Gastrocnemius medialis (tissue), 4 donors: Measurements from ENCODE around the gene PCDHB6.
"Not testable (repeated sequence)": the region's sequence is repeated elsewhere in the genome, so short reads cannot be mapped to it uniquely, and the experiment has no call there.

ENCODE experiments used
- CTCF ChIP-seq, 5 experiments: fragments of 450-650 bp in 3 of 5; fragments of 200-600 bp in 2 of 5; sonication (generic) in 2 of 5; IDR thresholded peaks in 4 of 5; conservative IDR thresholded peaks in 1 of 5; 1 replicate in 4 of 5; 2 replicates in 1 of 5; pipeline ENCODE4 v1.5.1; 2016 to 2019; ENCODE audit warnings: antibody characterized with exemption in 5 of 5, mild to moderate bottlenecking in 3 of 5, moderate library complexity in 3 of 5
- POLR2A ChIP-seq, 2 donors: fragments of 450-650 bp; IDR thresholded peaks; one replicate each; pipeline ENCODE4 v1.6.1; 2017; ENCODE audit warnings: antibody characterized with exemption in 2 of 2, mild to moderate bottlenecking in 2 of 2, moderate library complexity in 2 of 2

GRCh38 chr5:141179371-141179770 lies 29.5 kb downstream of the PCDHB6 start:
- not testable (repeated sequence) for TF ChIP-seq POLR2A (IDR thresholded peaks at IDR 0.05); CTCF (IDR thresholded peaks at IDR 0.05 in 4 of 5, conservative IDR thresholded peaks at IDR 0.05 in 1 of 5)
